Pancreas (tissue), 10 donors: ENCODE results near the gene NPPB. TPM values are rescaled to one million over a fixed set of nuclear protein-coding genes. Genes with fewer than 3 reads are reported as not detected.

ENCODE experiments used
- ATAC-seq, 4 donors: fragments of 200-7000 bp; cut with Tn5 transposase; one replicate each; pipeline versions ENCODE4 v1.8.0 to v1.9.1; 2020; ENCODE audit warnings: mild to moderate bottlenecking in 4 of 4, moderate library complexity in 4 of 4
- DNase-seq, 6 donors: peaks; one replicate each; pipeline ENCODE4 v3.0.0-alpha.2; 2020
- FAIRE-seq: peaks from 2 replicates; lab custom pipeline; 2012; peaks lifted over from hg19 to GRCh38; lab: Jason Lieb, UNC
- H3K27ac ChIP-seq, 4 donors: fragments of 200-600 bp; sonication (generic); 1 replicate in 3 of 4; 2 replicates in 1 of 4; pipeline versions ENCODE4 v1.5.0 to v1.8.0; 2020
- H3K27me3 ChIP-seq, 4 donors: fragments of 200-600 bp; one replicate each; pipeline ENCODE4 v1.8.0; 2021
- H3K36me3 ChIP-seq, 3 donors: fragments of 200-600 bp; sonication (generic) in 1 of 3; one replicate each; pipeline versions ENCODE4 v1.5.0 to v1.8.0; 2020 to 2021
- H3K4me1 ChIP-seq, 3 donors: fragments of 200-600 bp; one replicate each; pipeline ENCODE4 v1.8.0; 2021
- H3K4me3 ChIP-seq, 4 donors: fragments of 200-600 bp; sonication (generic) in 2 of 4; one replicate each; pipeline versions ENCODE4 v1.5.0 to v1.8.0; 2020 to 2021
- H3K9me3 ChIP-seq, 4 donors: fragments of 200-600 bp; one replicate each; pipeline ENCODE4 v1.8.0; 2021
- CTCF ChIP-seq, 4 donors: fragments of 200-600 bp; sonication (generic) in 3 of 4; IDR thresholded peaks; one replicate each; pipeline versions ENCODE4 v1.5.0 to v1.8.0; 2021; ENCODE audit warnings: antibody characterized with exemption in 4 of 4
- WGBS, 2 donors: extraction: QIAGEN DNeasy Blood & Tissue Kit; methylation state at CpG; one replicate each; pipeline ENCODE4 v1.1.7; 2013; 5-methylcytosine and 5-hydroxymethylcytosine counted together
- intact Hi-C, 3 donors: fragments of 100-400 bp; cut with DNase I; formaldehyde crosslinking; loops; one replicate each; pipeline versions ENCODE4 v1.11.1 to v1.14.2; 2022
- polyA plus RNA-seq, 2 donors: library from polyadenylated mRNA; stranded (reverse); fragments of 200-250 nt; gene quantifications; one replicate each; pipeline ENCODE4 v1.2.3, GENCODE V29; 2013
- total RNA-seq, 6 donors: library from RNA; stranded (reverse); fragmentation: NEBNext Ultra II Directional in 4 of 6; extraction: Animal tissue kit (Norgen Biotek cat#: 25700) in 4 of 6; gene quantifications; one replicate each; pipeline versions ENCODE4 v1.2.1 to v1.2.4, GENCODE V29; 2021 to 2023
- donor health status: healthy with polysubstance abuse.
- donor health status: DM: no; HTN: no; CAD: no; lungs with moderate emphysema.
- donor health status: DM: no; HTN: no; CAD: no.
- donor health status: control.
- donor health status: control.
- donor health status: Bipolar disorder and iron deficiency.
- donor health status: DM: yes; HTN: yes; CAD: no.
- donor health status: DM: no; HTN: no; CAD: no.
- donor health status: DM: no; HTN: no; CAD: no.
- donor health status: DM: yes; HTN: yes; CAD: no.

The NPPB gene
- total and polyA plus RNA-seq, 8 donors = 0.28 to 1.6 (median 0.95) TPM; not detected in 3

DNA sequence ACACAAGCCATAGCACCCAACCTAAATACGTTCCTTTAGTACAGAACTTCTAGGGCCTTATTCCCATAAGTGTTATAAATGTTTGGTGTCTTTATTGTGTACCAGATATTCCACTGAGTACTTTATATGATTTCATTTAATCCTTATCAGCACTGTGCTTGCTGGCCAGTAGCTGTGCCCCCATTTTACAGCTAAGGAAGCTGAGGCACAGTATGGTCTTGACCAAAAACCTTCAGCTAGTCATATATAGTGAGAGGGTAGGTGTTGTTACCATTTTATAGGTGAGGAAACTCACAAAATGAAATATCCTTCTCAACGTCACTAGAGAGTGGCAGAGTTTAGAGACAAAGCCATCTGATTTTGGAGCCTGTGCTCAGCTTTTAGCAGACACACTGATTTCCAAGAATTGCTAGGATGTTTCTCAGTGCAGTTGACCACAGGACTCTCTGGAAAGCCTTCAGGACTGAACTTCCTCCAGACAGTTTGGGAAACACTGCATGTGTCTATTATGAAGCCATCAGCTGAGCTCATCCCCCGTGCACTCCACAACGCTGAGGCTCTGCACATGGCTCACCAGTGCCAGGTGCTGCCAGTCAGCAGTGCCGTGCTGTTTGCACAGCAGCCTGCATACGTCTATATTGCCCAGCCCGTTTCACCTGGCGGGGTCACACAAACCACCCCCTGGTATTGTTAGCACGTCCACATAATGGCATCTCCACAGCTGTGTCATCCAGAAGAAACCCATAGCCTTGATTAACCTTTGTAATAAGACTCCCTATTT is 26.6 kb downstream of the NPPB start:
- Histone ChIP-seq H3K36me3 (peaks cover 0 to 58% (median 21%) of the 10 kb centered on the region in 3 donors), H3K9me3 (no peaks in the 10 kb centered on the region), H3K4me1 (no peaks in the 10 kb centered on the region), H3K27ac (no peak overlapping the region), H3K27me3 (no peaks in the 10 kb centered on the region), H3K4me3 (no peak overlapping the region)
- TF ChIP-seq CTCF (IDR thresholded peaks at IDR 0.05) = no peak
- ATAC-seq (peak in 3 of 4 donors; percentile 29 to 46 (median 40)), DNase-seq (peak in 1 of 6 donors; percentile 40), FAIRE-seq (no peak)
- intact Hi-C loops = loop anchor here in 2 of 3 donors (10.0 kb wide), 2 partner anchors 133 to 153 kb away; partner anchors contain the start of gene MFN2 (in 1 of the 2)
- WGBS, 2 donors = 50 to 69% methylated on average over 9 of the region's 9 CpGs

DNA sequence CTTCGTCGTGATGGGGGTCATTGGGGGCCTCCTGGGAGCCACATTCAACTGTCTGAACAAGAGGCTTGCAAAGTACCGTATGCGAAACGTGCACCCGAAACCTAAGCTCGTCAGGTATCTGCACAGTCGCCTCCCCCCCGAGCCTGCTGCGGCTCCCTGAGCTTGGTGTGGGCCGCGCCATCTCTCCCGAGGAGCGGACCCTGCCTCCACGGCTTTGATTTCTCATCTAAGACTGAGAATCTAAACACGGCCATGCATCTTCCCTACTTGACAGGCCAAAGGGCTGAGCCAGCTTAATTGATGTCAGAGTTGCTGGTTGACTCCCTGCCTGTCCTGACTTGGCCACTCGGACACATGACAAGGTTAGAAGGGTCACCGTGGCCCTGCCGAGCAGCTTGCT is 30.2 kb downstream of the NPPB start:
- Histone ChIP-seq H3K27ac (no peak overlapping the region), H3K36me3 (peaks cover 0 to 35% (median 8%) of the 10 kb centered on the region in 3 donors), H3K4me3 (no peak overlapping the region), H3K9me3 (no peaks in the 10 kb centered on the region), H3K4me1 (no peaks in the 10 kb centered on the region), H3K27me3 (no peaks in the 10 kb centered on the region)
- DNase-seq (no peak), ATAC-seq (no peak), FAIRE-seq (no peak)
- WGBS, 2 donors = 91 to 93% methylated on average over 19 of the region's 19 CpGs
- TF ChIP-seq CTCF (IDR thresholded peaks at IDR 0.05) = no peak
- intact Hi-C loops = no loop called here

DNA sequence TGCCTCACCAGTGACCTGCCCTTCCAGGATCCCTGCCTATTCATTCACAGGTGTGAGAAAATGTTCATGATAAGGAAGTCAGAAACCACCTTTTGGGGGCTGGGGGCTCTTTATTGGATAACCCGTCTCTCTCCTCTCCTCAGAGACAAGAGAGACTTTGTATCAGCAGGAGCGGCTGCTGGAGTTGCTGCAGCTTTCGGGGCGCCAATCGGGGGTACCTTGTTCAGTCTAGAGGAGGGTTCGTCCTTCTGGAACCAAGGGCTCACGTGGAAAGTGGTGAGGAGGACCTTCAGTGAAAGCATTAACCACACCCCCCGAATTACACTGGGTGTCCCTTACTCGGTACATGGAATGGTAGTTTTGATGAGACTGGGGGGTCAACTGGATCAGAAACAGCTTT is 31.8 kb downstream of the NPPB start:
- DNase-seq (no peak), ATAC-seq (no peak), FAIRE-seq (no peak)
- TF ChIP-seq CTCF (IDR thresholded peaks at IDR 0.05) = no peak
- Histone ChIP-seq H3K27me3 (no peaks in the 10 kb centered on the region), H3K36me3 (peaks cover 0 to 32% (median 6%) of the 10 kb centered on the region in 3 donors), H3K27ac (no peak overlapping the region), H3K9me3 (no peaks in the 10 kb centered on the region), H3K4me3 (no peak overlapping the region), H3K4me1 (no peaks in the 10 kb centered on the region)
- 92 to 95% methylated on average over 9 of the region's 9 CpGs for WGBS, 2 donors
- intact Hi-C loops = no loop called here

GRCh38 chr1:11825131-11825530 is 33.6 kb downstream of the NPPB start:
- H3K4me3 ChIP-seq = no peak overlapping the region
- no peak for TF ChIP-seq CTCF (IDR thresholded peaks at IDR 0.05)
- intact Hi-C loops = no loop called here
- FAIRE-seq = no peak
- 92 to 97% methylated on average over 7 of the region's 7 CpGs for WGBS, 2 donors
- no peaks in the 10 kb centered on the region for H3K9me3 ChIP-seq
- no peak for ATAC-seq
- H3K27ac ChIP-seq = no peak overlapping the region
- DNase-seq = no peak
- no peaks in the 10 kb centered on the region for H3K4me1 ChIP-seq
- no peaks in the 10 kb centered on the region for H3K27me3 ChIP-seq
- peaks cover 0 to 30% (median 3%) of the 10 kb centered on the region in 3 donors for H3K36me3 ChIP-seq
